Fibroblast of lung (primary cell): ENCODE data around the gene CHGA.

Experiments used
- CTCF ChIP-seq, 2 donors: IDR thresholded peaks in 1 of 2; conservative IDR thresholded peaks in 1 of 2; 1 replicate in 1 of 2; 2 replicates in 1 of 2; pipeline ENCODE4 v1.5.1; 2011 to 2012; ENCODE audit warnings: low read length in 2 of 2, control low read depth in 1 of 2, inconsistent platforms in 1 of 2, low read depth in 1 of 2, mild to moderate bottlenecking in 1 of 2
- EZH2 ChIP-seq: IDR thresholded peaks from 2 replicates; pipeline ENCODE4 v1.5.1; 2012; ENCODE audit warnings: low read length, control low read depth, mild to moderate bottlenecking; ENCODE audit errors: missing control alignments

- no peak for TF ChIP-seq CTCF (conservative IDR thresholded peaks at IDR 0.05 in 1 of 2, IDR thresholded peaks at IDR 0.05 in 1 of 2; ENCODE audit: low read depth in 1 of 2, low read length in 2 of 2)
- TF ChIP-seq EZH2, result no peak
Measured at GRCh38 chr14:92973798-92974372, 50.9 kb downstream of the CHGA start.
